Spinal cord (tissue), 10 donors: ENCODE data around the gene SPRN. TPM values are rescaled to one million over a fixed set of nuclear protein-coding genes. Genes with fewer than 3 reads are reported as not detected.
"Not testable (repeated sequence)": the region's sequence is repeated elsewhere in the genome, so short reads cannot be mapped to it uniquely, and the experiment has no call there.

ENCODE experiments used
- DNase-seq, 6 donors: peaks; one replicate each; pipeline versions ENCODE4 v3.0.0 to v3.0.0-alpha.2; 2013 to 2015; ENCODE audit warnings: low spot score in 6 of 6, low read depth in 4 of 6
- H3K27ac ChIP-seq: one replicate; pipeline ENCODE4 v1.5.1; 2013; ENCODE audit warnings: low read depth, low read length, control low read depth
- H3K27me3 ChIP-seq: one replicate; pipeline ENCODE4 v1.6.1; 2013; ENCODE audit warnings: low read length; ENCODE audit not compliant: control insufficient read depth, insufficient read depth
- H3K36me3 ChIP-seq: one replicate; pipeline ENCODE4 v1.6.1; 2013; ENCODE audit warnings: low read length; ENCODE audit not compliant: control insufficient read depth, insufficient read depth
- H3K4me1 ChIP-seq: one replicate; pipeline ENCODE4 v1.6.1; 2013; ENCODE audit warnings: low read length; ENCODE audit not compliant: control insufficient read depth, insufficient read depth
- H3K4me3 ChIP-seq: one replicate; pipeline ENCODE4 v1.5.1; 2013; ENCODE audit warnings: low read depth, low read length, control low read depth
- H3K9me3 ChIP-seq: one replicate; pipeline ENCODE4 v1.6.1; 2013; ENCODE audit warnings: low read length; ENCODE audit not compliant: control insufficient read depth, insufficient read depth
- WGBS: methylation state at CpG from one replicate; pipeline ENCODE4 v1.1.5; 2013; ENCODE audit warnings: missing lambda C conversion rate; ENCODE audit not compliant: insufficient coverage; 5-methylcytosine and 5-hydroxymethylcytosine counted together
- polyA plus RNA-seq, 2 donors: library from polyadenylated mRNA; unstranded; fragments of 120-200 nt; gene quantifications; one replicate each; pipeline ENCODE4 v1.2.1, GENCODE V29; 2013; ENCODE audit not compliant: insufficient read length in 2 of 2
- total RNA-seq, 2 donors: library from RNA; depleted of rRNA in 1 of 2; stranded (reverse); fragments of 120-200 nt in 1 of 2; fragments of >200 nt in 1 of 2; gene quantifications; one replicate each; pipeline versions ENCODE4 v1.2.3 to v1.2.4, GENCODE V29; 2013 to 2014
- donor health status: healthy.

SPRN gene
- total and polyA plus RNA-seq, 4 donors = 4.8 to 42.5 (median 22.5) TPM

- DNase-seq = no peak
- Histone ChIP-seq H3K27ac (no peak overlapping the region), H3K36me3 (peaks cover 52% of the 10 kb centered on the region), H3K4me1 (peaks cover 3% of the 10 kb centered on the region), H3K27me3 (peaks cover 4% of the 10 kb centered on the region), H3K9me3 (no peaks in the 10 kb centered on the region), H3K4me3 (no peak overlapping the region)
- WGBS = 64% methylated on average over 10 of the region's 16 CpGs
Observed at GRCh38 chr10:133422223-133422806, 2.1 kb downstream of the SPRN start.

GRCh38 chr10:133421336-133422222 is 2.8 kb downstream of the SPRN start:
- DNase-seq = no peak
- Histone ChIP-seq H3K9me3 (no peaks in the 10 kb centered on the region), H3K27me3 (peaks cover 4% of the 10 kb centered on the region), H3K4me3 (no peak overlapping the region), H3K36me3 (peaks cover 52% of the 10 kb centered on the region), H3K4me1 (peaks cover 3% of the 10 kb centered on the region), H3K27ac (no peak overlapping the region)
- 85% methylated on average over 12 of the region's 17 CpGs for WGBS

DNA sequence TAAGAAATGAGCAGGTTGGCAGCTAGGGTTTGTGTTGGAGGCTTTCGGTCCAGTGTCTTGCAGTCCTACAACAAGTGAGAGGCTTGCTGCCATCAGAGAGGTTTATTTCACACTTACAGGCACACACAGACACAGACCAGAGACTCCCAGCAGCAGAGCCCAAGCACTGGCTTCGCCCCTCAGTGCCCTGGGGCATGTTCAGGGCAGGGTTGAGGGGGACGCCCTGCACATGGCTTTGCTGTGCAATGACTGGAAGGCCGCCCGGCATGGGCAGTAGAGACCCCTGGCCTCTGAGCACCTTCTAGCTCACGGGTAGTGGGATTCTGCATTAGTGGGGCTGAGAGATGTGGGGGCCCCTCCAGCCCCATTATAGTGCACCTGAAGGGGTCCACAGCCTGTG is 3.8 kb downstream of the SPRN start:
- H3K36me3 ChIP-seq = peaks cover 56% of the 10 kb centered on the region
- no peak for DNase-seq
- 95% methylated on average over 4 of the region's 6 CpGs for WGBS
- peaks cover 4% of the 10 kb centered on the region for H3K27me3 ChIP-seq
- no peak overlapping the region for H3K4me3 ChIP-seq
- H3K9me3 ChIP-seq = no peaks in the 10 kb centered on the region
- no peak overlapping the region for H3K27ac ChIP-seq
- H3K4me1 ChIP-seq = peaks cover 3% of the 10 kb centered on the region

DNA sequence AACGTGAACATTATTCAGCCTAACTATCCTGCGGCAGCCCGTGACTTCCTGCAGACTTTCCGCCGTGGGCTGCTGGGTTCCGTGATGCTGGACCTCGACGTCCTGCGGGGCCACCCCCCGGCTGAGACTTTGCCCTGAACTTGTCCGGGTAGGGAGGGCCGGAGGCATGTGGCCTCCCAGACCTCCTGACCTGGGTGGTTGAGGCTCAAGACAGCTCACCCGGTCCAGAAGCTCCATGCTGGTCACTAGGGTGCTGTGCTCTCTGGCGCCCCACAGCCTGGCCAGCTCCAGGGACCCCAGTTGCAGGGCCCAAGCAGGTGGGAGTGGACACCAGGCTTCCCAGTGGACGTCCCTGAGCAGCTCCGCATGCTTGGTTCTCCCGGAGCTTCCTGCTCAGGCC is 4.4 kb downstream of the SPRN start:
- H3K4me1 ChIP-seq = peaks cover 3% of the 10 kb centered on the region
- peaks cover 62% of the 10 kb centered on the region for H3K36me3 ChIP-seq
- DNase-seq = no peak
- H3K4me3 ChIP-seq = no peak overlapping the region
- H3K27ac ChIP-seq = no peak overlapping the region
- H3K27me3 ChIP-seq = peaks cover 4% of the 10 kb centered on the region
- no peaks in the 10 kb centered on the region for H3K9me3 ChIP-seq
- WGBS = 90% methylated on average over 16 of the region's 17 CpGs

DNA sequence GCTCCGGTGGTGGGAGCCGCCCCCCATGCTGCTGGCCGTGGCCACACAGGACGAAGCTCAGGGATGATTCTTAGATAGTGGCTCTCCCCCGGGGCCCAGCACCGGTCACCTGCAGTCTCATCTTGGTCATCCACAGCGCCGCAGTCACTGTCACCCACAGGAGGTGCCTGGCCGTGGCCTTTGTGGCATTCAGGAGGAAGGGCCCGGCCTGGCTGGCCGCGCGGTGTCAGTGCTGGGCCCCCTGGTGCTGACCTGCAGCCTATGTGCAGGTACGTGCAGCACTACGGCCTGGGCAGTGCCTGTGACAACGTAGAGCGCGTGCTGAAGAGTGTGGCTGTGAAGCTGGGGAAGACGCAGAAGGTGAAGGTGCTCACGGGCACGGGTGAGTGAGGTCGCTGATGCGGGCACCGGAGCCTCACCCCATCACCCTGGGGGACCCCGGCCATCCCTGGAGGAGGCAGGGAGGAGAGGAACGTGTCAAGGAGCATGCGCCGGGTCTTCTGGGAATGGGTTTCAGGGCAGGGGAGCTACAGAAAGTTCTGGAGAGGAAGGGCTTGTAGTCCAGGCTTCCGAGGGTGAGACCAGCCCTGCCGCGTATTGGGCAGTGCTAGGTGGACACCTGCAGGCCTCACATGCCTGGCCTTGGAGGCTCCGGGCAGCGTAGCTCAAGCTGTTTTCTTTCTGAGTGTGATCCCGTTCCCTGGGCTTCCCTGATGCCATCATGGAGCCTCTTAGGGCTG is 5.0 kb downstream of the SPRN start:
- WGBS = 97% methylated on average over 34 of the region's 34 CpGs
- peaks cover 4% of the 10 kb centered on the region for H3K27me3 ChIP-seq

DNA sequence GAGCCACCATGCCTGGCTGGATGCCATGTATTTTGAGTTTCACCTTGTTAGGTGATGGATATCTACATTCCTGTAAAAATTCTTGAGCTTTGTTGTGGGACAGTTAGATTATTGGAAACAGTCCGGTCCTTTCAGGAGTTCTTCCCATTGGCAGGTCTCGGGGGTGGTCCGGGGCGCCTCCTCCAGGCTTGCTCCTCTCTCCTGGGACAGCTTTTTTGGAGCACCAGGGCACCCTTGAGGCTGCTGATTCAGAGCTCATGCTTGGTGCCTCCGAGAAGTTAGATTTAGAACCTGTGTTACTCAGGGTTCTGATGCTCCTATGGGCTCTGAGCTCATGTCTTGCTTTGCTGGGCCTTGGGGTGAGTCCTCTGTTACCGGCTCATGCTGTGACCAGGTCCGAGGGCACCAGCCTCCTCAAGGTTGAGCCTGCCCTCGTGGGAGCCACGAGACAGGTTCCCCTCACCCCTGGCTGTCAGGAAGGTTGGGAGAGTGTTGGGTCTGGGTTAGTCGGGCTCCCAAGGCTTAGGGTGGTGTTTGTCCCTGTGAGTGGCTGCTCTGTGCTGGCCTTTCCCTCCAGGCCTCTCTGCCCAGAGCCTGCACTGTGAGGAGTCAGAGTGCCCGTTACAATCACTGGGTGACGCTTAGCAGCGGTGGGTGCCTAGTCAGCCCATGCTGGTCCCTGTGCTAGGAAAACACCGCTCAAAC is 6.0 kb downstream of the SPRN start:
- WGBS = 94% methylated on average over 14 of the region's 14 CpGs
- no peaks in the 10 kb centered on the region for H3K9me3 ChIP-seq
- H3K27ac ChIP-seq = no peak overlapping the region

More for the DNA sequence above, 5.0 kb downstream of the SPRN start:
- H3K4me1 ChIP-seq = peaks cover 3% of the 10 kb centered on the region
- H3K36me3 ChIP-seq = peaks cover 64% of the 10 kb centered on the region
- no peaks in the 10 kb centered on the region for H3K9me3 ChIP-seq
- H3K4me3 ChIP-seq = no peak overlapping the region
- DNase-seq = no peak
- no peak overlapping the region for H3K27ac ChIP-seq

GRCh38 chr10:133415752-133416151 is 8.7 kb downstream of the SPRN start:
- H3K27ac ChIP-seq = no peak overlapping the region
- peaks cover 46% of the 10 kb centered on the region for H3K36me3 ChIP-seq
- DNase-seq = no peak
- H3K27me3 ChIP-seq = no peaks in the 10 kb centered on the region
- peaks cover 10% of the 10 kb centered on the region for H3K9me3 ChIP-seq
- no peak overlapping the region for H3K4me3 ChIP-seq
- 97% methylated on average over 17 of the region's 25 CpGs for WGBS
- H3K4me1 ChIP-seq = no peaks in the 10 kb centered on the region

More for the DNA sequence above, 6.0 kb downstream of the SPRN start:
- peaks cover 64% of the 10 kb centered on the region for H3K36me3 ChIP-seq
- no peak for DNase-seq
- peaks cover 4% of the 10 kb centered on the region for H3K27me3 ChIP-seq
- H3K4me3 ChIP-seq = no peak overlapping the region
- H3K4me1 ChIP-seq = peaks cover 3% of the 10 kb centered on the region

- H3K27ac ChIP-seq, DNase-seq, H3K27me3 ChIP-seq, H3K4me3 ChIP-seq, H3K4me1 ChIP-seq: not testable (repeated sequence)
- Histone ChIP-seq H3K9me3 (peaks cover 10% of the 10 kb centered on the region), H3K36me3 (peaks cover 40% of the 10 kb centered on the region)
- 95% methylated on average over 3 of the region's 23 CpGs for WGBS
Observed at GRCh38 chr10:133414401-133414800, 10.0 kb downstream of the SPRN start.

GRCh38 chr10:133412381-133412711 is 12.1 kb downstream of the SPRN start:
- Histone ChIP-seq H3K4me3 (no peak overlapping the region), H3K27me3 (no peaks in the 10 kb centered on the region), H3K4me1 (no peaks in the 10 kb centered on the region), H3K27ac (no peak overlapping the region), H3K9me3 (peaks cover 17% of the 10 kb centered on the region), H3K36me3 (peaks cover 24% of the 10 kb centered on the region)
- no peak for DNase-seq
